ENCODE data around the gene UBAC2. TPM values are rescaled to one million over a fixed set of nuclear protein-coding genes. Genes with fewer than 3 reads are reported as not detected.

The UBAC2 gene
- total RNA-seq, 1 donor, result 36.9 TPM

DNA sequence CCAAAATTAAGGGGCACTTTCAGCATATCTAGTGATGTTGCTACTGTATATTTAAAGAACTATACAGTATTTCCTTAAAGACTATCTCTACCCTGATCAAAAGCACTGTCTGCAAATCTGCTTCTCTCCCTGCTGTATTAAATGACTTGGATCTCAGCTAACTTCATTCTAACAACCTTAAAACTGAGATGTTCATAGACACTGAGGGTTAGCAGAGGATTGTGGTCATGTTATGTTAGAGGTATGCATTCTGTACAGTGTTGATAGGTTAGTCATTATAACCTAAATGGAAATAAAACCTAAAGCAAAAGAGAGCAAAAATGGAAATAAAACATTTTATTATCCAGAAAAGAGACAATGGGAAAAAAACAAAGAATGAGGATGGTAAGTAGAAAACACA is 96.7 kb downstream of the UBAC2 start:
- H3K4me3 ChIP-seq (ENCODE audit: insufficient read depth, low read length), result no peak overlapping the region
- no peak overlapping the region for H2AFZ ChIP-seq (ENCODE audit: low read length)
- no peaks in the 10 kb centered on the region for H3K36me3 ChIP-seq (ENCODE audit: insufficient read depth, low read length)
- DNase-seq (ENCODE audit: insufficient read length, low spot score, missing footprints), result no peak
- no peaks in the 10 kb centered on the region for H3K27me3 ChIP-seq (ENCODE audit: insufficient read depth, low read length)
- H3K27ac ChIP-seq (ENCODE audit: low read depth, low read length), result no peak overlapping the region
- no peaks in the 10 kb centered on the region for H4K20me1 ChIP-seq (ENCODE audit: insufficient read depth, low read length)
- H3K4me2 ChIP-seq (ENCODE audit: insufficient read depth, low read length), result no peak overlapping the region
- peaks cover 3% of the 10 kb centered on the region for H3K79me2 ChIP-seq (ENCODE audit: insufficient read depth, low read length)
- no peaks in the 10 kb centered on the region for H3K9me3 ChIP-seq (ENCODE audit: low read depth, low read length)
- H3K4me1 ChIP-seq (ENCODE audit: insufficient read depth, low read length), result peaks cover 16% of the 10 kb centered on the region
- no peak for TF ChIP-seq CTCF (IDR thresholded peaks at IDR 0.05; ENCODE audit: extremely low read depth, low read depth, low read length)

- Histone ChIP-seq H3K4me3 (ENCODE audit: insufficient read depth, low read length) (no peak overlapping the region), H2AFZ (ENCODE audit: low read length) (no peak overlapping the region), H3K27me3 (ENCODE audit: insufficient read depth, low read length) (no peaks in the 10 kb centered on the region), H3K79me2 (ENCODE audit: insufficient read depth, low read length) (peaks cover 3% of the 10 kb centered on the region), H3K4me2 (ENCODE audit: insufficient read depth, low read length) (no peak overlapping the region), H4K20me1 (ENCODE audit: insufficient read depth, low read length) (no peaks in the 10 kb centered on the region), H3K27ac (ENCODE audit: low read depth, low read length) (no peak overlapping the region), H3K9me3 (ENCODE audit: low read depth, low read length) (no peaks in the 10 kb centered on the region), H3K36me3 (ENCODE audit: insufficient read depth, low read length) (no peaks in the 10 kb centered on the region), H3K4me1 (ENCODE audit: insufficient read depth, low read length) (peaks cover 16% of the 10 kb centered on the region)
- no peak for TF ChIP-seq CTCF (IDR thresholded peaks at IDR 0.05; ENCODE audit: extremely low read depth, low read depth, low read length)
- no peak for DNase-seq (ENCODE audit: insufficient read length, low spot score, missing footprints)
These were observed 97.4 kb downstream of the UBAC2 start for GRCh38 chr13:99298056-99298455.

GRCh38 chr13:99299256-99299919 is 98.7 kb downstream of the UBAC2 start:
- Histone ChIP-seq H3K27me3 (ENCODE audit: insufficient read depth, low read length) (no peaks in the 10 kb centered on the region), H2AFZ (ENCODE audit: low read length) (no peak overlapping the region), H3K9me3 (ENCODE audit: low read depth, low read length) (no peaks in the 10 kb centered on the region), H3K4me3 (ENCODE audit: insufficient read depth, low read length) (no peak overlapping the region), H3K27ac (ENCODE audit: low read depth, low read length) (no peak overlapping the region), H3K79me2 (ENCODE audit: insufficient read depth, low read length) (peaks cover 7% of the 10 kb centered on the region), H3K4me2 (ENCODE audit: insufficient read depth, low read length) (no peak overlapping the region), H3K4me1 (ENCODE audit: insufficient read depth, low read length) (peaks cover 16% of the 10 kb centered on the region), H4K20me1 (ENCODE audit: insufficient read depth, low read length) (no peaks in the 10 kb centered on the region), H3K36me3 (ENCODE audit: insufficient read depth, low read length) (no peaks in the 10 kb centered on the region)
- DNase-seq (ENCODE audit: insufficient read length, low spot score, missing footprints), result no peak
- TF ChIP-seq CTCF (IDR thresholded peaks at IDR 0.05; ENCODE audit: extremely low read depth, low read depth, low read length), result no peak

DNA sequence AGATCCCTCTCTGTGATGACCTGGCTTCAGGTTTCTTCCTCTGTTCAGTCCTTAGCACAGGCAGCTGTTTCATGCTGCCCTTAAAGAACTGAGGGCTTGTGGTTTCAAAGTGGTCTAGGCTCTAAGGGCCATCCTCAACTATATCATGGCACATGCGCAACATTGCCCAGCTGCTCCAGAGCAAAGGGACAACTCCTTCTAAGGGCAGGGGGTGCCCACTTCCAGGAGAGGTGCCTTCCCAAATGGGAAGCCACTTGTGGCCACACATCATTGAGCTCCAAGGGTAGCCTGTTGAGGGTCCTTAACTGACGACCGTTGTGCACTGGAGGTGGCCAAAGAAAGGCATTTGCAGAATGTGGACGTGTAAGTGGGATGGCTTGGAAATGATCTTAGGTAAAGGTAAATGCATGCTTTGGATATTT is 99.3 kb downstream of the UBAC2 start:
- Histone ChIP-seq H3K9me3 (ENCODE audit: low read depth, low read length) (no peaks in the 10 kb centered on the region), H2AFZ (ENCODE audit: low read length) (no peak overlapping the region), H3K79me2 (ENCODE audit: insufficient read depth, low read length) (peaks cover 7% of the 10 kb centered on the region), H4K20me1 (ENCODE audit: insufficient read depth, low read length) (no peaks in the 10 kb centered on the region), H3K4me2 (ENCODE audit: insufficient read depth, low read length) (no peak overlapping the region), H3K4me3 (ENCODE audit: insufficient read depth, low read length) (no peak overlapping the region), H3K27me3 (ENCODE audit: insufficient read depth, low read length) (no peaks in the 10 kb centered on the region), H3K4me1 (ENCODE audit: insufficient read depth, low read length) (peaks cover 16% of the 10 kb centered on the region), H3K36me3 (ENCODE audit: insufficient read depth, low read length) (no peaks in the 10 kb centered on the region), H3K27ac (ENCODE audit: low read depth, low read length) (no peak overlapping the region)
- no peak for DNase-seq (ENCODE audit: insufficient read length, low spot score, missing footprints)
- TF ChIP-seq CTCF (IDR thresholded peaks at IDR 0.05; ENCODE audit: extremely low read depth, low read depth, low read length), result no peak

All from osteoblast (primary cell).